ENCODE results near the gene MICALL2.
"Not testable (repeated sequence)": the region's sequence is repeated elsewhere in the genome, so short reads cannot be mapped to it uniquely, and the experiment has no call there.

The MICALL2 gene

DNA sequence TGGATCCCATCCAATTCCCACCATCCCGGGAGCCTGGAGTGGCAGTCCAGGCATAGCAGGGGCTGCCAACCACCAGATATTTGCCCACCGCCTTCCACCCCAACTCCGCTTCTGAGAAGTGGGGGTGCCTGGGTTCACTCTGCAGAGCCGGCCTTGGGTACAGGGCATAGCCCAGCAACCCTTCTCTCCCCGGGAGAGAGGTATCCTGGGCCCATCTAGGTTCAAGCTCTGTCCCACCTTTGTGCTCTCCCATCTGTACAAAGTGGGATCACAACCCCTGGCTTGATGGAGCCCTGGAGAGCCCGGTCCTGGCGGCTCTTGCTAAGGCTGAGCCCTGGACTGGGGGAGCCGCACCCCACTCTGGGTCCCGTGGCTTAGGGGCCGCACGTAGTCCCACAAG is 12.2 kb downstream of the MICALL2 start:
- DNase-seq = no peak

DNA sequence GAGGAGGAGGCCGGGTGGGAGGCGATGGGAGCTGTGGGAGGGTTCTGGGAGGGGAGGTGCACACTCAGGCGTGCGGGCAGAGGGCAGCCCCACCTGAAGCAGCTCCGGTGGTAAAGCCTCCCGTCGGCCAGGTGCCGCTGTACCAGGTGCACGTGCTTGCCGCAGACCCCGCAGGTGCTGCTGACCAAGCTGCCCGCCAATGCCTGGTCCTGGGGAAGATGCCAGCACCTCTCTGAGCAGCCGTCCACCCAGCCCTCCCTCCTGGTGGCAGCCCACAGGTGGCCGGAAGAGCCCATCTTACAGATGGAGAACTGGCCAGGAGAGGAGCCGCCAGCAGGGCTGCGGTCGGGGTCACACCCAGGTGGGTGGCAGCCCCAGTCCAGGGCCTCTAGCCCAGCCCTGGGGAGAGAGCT is 12.6 kb downstream of the MICALL2 start:
- DNase-seq = no peak

DNA sequence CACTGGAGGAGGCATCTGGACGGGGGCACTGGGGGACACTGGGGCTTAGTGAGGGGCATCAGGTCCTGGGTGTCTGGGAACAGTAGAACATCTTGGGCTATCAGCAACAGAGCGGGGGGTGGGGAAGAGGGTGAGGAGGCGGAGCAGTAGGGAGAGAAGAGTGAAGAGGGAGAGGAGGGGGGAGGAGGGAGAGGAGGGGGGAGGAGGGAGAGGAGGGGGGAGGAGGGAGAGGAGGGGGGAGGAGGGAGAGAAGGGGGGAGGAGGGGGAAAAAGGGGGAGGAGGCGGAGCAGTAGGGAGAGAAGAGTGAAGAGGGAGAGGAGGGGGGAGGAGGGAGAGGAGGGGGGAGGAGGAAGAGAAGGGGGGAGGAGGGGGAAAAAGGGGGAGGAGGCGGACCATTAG is 13.2 kb downstream of the MICALL2 start:
- not testable (repeated sequence) for DNase-seq

DNA sequence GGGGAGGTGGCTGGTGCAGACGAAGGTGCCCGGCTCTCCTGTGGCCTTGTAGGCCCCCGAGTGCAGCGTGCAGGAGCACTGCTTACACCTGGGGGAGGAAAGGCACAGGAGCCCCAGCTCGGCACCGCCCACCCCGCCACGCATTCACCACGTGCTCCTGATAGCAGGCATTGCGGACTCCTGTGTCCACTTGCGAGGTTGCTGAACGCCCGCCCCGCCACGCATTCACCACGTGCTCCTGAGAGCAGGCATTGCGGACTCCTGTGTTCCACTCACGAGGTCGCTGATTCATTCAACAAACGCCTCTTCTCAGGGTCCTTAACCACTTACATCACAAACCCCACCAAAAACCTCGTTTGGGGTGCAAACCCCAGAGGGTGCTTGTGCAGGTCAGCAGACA is 13.9 kb downstream of the MICALL2 start:
- DNase-seq = no peak

DNA sequence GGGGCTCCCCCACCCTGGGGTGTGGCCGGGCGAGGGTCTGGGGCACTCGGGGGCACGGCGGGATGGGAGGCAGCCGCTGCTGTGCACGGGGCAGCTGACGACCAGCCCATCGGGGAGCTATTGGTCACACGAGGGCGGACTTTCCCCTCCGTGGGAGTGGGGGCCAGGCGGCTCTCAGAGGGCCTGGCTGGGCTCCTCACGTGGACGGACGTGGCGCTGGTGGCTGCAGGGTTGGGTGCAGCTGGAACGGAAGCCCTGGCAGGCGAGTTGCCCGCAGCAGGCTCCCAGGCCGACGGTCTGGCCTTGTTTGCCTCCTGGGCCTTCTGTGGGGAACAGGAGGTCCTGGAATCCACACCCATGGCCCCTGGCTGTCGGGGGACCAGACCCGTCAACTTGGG is 14.3 kb downstream of the MICALL2 start:
- DNase-seq = no peak

DNA sequence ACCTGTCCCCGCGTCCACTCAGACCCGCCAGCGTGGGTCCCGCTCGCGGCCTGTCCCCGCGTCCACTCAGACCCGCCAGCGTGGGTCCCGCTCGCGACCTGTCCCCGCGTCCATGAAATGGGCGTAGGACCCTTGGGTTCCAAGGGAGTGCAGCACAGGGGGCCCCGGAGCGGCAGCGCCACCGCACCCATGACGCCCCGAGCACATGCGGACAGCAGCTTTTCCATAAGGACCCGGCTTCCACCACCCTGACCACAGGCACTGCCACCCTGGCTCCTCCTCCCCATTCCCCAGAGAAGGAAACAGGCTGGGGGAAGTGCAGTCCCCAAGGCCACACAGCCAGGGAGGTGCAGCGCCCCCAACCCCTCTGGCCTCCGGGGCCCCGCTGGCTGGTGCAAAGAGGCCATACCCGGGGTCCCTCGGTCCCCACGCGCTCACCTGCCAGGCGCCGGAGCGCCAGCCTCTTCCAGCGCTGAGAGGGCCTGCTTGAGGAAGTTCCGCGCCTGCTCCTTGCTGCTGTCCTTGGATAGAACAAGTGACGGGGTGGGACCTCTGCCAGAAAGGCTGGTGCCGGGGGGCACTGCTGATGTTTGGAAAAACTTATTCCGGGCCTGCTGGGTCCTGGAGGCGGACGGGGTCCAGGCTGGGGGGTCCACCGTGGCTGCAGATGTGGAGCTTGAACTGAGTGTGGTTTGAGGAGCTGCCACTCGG is 14.9 kb downstream of the MICALL2 start:
- no peak for DNase-seq

DNA sequence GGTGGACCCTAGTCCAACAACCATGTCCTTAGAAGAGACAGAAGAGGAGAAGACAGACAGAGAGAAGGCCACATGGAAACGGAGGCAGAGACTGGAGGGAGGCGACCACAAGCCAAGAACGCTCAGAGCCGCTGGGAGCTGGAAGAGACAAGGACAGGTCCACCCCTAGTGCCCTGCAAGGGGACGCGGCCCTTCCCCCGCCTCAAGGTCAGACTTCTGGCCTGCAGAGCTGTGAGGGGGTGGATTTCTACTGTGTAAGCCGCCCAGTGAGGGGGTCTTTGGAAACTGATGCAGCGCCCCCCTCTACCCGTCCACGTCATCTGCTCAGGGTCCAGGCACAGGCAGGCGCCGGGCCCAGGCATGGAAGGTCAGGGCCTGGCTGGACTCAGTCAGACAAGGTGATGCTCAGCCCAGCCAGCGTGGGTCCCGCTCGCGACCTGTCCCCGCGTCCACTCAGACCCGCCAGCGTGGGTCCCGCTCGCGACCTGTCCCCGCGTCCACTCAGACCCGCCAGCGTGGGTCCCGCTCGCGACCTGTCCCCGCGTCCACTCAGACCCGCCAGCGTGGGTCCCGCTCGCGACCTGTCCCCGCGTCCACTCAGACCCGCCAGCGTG is 15.6 kb downstream of the MICALL2 start:
- DNase-seq = not testable (repeated sequence)

DNA sequence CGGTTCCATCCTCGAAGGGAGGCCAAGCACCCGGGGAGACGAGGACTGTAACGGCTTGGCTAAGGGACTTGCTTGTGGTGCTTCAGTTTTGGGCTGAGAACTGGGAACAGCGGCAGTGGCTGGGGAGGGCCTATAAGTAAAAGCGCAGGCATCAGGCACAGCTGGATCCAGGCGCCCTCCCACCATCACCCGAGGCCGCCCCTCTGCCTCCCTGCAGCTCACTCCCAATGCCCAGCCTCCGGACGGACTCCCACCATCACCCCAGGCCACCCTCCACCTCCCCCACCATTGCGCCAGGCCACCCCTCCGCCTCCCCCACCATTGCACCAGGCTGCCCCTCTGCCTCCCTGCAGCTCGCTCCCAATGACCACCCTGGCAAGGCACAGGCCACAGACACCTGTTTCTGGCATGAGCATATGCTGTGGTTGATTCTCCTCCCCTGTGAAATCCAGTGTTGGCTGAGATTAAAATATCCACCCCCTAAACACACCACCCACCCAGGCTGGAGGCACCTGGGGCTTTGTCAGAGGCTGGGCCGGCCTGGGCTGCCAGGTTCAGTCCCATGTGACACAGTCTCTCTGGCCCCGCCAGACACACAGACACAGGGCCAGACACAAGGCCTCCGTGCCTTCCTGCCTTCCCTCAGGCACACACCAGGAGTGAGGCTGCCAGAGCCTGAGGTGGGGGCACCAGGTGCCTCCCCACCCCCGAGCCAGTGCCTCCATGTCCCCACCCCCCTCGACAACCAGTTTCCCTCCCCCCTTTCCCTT is 16.7 kb downstream of the MICALL2 start:
- no peak for DNase-seq

DNA sequence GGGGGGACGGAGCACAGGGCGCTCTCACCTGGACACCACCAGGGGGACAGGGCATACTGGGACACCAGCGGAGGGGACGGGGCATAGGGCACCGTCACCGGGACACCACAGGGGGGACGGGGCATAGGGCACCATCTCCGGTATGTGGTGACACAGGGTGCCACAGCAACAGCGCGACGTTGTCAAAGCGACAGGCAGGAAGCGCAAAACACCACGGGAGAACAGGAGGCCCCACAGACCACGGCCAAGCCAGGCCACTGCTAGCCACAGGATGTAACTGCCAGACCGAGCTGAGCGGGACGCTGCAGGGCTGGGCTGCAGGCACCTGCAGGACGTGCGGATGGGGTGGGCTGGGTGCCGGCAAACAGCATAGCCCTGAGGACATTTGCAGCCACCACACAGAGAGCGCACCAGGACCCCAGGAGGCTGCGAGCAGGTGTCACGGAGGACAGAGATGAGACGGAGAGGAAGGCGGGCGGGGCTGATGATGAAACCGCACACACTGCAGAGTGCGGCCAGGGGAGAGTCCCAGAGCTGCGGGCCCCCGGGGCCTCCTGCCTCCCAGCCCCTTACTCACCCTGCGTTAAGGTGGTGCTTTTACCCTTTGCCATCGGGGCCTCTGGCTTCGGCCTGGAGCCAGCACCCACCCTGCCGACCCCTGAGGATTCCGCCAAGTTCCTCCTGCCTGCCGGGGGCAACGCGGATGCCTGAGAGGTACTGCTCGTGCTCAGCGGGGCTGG is 17.5 kb downstream of the MICALL2 start:
- DNase-seq = no peak

DNA sequence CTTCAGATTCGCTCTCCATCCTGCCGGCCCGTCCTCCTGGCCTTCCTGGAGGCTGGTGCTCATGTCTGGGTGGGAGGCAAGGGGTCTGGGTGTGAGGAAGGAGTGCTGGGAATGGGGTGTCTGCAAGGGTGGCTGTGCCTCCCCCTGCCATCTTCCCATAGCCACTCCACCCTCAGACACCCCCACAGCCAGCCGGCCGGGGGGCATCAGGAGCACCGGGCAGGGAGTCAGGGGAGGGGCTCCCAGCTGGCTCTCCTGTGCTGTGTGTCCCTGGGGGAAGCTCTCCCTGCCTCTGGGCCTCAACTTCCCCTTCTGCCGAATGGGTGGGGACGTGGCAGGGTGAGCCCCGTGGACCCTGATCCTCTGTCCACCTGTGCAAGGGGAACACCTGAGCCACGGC is 18.6 kb downstream of the MICALL2 start:
- DNase-seq = no peak

DNA sequence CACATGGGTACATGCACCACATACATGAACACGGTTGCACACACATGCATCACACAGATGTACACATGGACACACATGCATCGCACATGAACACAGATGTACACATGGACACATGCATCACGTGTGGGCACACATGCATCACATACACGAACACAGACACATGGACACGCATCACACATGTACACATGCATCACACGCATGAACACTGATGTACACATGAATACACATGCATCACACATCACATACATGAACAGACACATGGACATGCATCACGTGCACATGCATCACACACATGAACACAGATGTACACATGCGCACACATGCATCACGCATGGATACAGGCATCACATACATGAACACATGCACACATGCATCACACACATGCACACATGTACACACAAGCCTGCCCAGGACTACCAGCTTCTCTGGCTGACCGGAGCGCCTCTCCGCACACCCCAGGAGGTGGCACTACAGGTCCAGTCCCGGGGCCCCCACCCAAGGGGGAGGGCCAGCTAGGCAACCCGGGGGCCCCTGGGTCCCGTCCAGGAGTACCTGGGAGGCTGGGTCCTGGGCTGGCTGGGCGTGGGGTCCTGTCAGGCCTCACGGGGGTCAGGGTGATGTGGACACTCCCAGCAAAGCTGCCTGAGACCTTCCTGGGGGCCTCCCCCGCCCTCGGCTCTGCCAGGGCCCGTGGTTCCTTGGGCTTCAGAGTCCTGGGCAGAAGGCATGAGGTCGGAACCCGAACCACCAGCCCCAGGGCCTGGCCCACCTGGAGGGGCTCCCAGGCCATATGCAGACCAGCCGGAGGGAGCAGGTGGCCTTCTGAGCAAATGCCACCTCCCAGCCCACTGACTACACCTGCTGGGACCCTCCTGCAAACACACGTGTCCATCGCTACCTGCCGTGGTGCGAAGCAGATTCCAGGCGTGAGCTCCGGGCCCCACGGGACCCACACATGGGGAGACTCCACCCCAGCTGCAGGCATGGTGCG is 19.6 kb downstream of the MICALL2 start:
- no peak for DNase-seq

DNA sequence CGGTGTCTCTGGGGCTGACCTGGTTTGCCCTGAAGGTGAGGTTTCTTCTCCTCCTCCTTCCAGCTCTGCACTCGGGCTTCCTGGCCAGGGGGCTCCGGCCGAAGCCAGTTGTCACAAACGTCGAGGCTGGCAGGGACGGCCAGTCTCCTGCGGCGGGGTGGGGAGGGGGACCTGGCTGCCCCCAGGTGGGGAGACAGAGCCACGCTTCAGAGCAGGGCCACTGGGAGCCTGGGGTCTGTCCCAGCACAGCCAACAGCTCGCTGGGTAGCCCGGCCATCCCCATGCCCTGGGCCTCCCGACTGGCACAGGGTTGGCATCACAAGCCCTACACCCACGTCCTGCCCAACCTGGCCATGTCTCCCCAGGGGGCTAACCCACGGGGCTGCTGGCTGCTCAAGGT is 20.4 kb downstream of the MICALL2 start:
- no peak for DNase-seq

DNA sequence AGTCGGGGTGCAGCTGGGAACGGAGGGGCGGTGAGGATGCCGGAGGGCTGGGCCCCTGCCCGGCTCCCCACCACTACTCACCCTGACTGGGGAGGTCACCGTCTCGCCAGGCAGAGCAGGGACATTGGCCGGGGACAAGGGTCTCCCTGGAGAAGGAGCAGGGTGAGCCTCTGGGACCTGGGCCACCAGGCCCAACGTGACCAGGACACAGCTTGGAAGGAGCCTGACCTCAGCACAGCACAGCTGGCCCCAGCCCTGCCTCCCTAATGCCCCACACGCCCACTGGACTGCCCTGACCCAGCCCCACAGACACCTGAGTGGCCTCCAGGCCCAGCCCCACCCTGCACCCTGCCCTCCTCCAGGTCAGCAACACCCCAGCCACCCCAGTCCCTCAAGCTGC is 21.1 kb downstream of the MICALL2 start:
- no peak for DNase-seq

DNA sequence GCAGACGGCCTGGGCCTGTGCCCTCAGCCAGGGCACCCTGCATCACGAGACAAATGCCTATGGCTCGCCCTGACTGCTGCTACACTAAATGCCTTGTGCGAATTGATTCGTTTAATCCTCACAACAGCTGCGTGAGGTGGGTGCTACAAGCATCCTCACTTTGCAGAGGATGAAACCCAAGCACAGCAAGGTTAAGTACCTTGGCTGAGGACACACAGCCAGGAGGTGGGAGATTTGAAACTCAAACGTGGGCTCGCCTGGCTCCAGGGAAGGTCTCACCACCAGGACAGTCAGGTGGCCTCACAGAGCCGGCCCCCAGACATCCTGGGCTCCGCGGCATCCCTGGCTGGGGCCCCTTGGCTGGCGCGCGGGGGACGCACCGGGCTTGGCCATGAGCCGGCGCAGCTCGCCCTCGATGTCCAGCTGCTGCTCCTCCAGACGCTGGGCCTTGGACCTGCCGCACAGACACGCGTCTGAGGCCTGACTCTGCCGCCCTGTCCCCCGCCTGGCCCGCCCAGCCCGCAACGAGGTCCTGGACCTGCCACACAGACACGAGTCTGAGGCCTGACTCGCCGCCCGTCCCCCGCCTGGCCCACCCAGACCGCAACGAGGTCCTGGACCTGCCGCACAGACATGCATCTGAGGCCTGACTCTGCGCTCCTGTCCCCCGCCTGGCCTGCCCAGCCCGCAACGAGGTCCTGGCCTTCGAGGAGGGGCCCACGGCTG is 22.0 kb downstream of the MICALL2 start:
- DNase-seq = no peak

DNA sequence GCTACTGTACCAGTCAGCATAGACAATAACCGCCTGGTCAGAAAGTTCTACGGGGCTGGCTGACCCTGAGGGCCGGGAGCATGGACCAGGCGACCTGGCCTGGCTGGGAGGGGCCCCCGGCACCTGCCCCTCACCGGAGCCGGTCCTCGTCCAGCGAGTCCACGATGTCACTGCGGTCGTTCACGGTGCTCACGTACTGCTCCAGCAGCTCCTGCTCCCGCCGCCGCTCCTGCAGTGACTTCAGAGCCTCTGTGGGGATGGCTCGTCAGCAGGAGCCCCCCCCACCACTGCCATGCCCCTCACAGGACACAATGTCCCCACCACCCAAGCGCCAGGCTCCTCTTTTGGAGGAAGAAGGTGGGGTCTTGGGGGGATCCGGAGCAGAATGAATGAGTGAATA is 22.7 kb downstream of the MICALL2 start:
- no peak for DNase-seq

DNA sequence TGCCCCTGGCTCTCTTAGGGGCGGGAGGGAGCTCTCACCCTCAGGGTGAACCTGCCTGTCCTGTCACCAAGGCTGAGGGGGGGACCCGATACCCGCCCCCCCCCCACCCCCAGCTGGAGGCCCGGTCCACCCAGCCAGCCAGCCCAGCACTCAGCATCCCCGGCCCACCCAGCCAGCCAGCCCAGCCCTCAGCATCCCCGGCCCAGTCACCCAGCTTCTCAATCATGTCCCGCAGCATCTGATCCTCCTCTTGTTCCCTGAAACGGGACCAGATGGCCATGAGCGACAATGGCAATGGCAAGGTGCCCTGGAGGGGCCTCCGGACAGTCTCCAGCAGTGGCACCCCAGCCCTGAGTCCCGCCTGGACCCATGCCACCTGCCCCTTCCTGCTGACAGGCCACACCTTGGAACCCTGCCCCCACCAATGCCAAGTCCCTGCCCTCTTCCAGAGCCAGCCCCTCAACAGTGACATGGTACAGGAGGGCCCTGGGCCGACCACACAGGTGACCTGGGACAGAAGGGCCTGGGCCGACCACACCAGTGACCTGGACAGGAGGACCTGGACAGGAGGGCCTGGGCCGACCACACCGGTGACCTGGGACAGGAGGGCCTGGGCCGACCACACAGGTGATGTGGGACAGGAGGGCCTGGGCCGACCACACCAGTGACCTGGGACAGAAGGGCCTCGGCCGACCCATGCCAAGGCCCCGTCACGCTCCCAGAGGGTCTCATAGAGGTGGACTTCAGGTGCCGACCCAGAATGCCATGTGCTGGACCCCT is 24.2 kb downstream of the MICALL2 start:
- no peak for DNase-seq

DNA sequence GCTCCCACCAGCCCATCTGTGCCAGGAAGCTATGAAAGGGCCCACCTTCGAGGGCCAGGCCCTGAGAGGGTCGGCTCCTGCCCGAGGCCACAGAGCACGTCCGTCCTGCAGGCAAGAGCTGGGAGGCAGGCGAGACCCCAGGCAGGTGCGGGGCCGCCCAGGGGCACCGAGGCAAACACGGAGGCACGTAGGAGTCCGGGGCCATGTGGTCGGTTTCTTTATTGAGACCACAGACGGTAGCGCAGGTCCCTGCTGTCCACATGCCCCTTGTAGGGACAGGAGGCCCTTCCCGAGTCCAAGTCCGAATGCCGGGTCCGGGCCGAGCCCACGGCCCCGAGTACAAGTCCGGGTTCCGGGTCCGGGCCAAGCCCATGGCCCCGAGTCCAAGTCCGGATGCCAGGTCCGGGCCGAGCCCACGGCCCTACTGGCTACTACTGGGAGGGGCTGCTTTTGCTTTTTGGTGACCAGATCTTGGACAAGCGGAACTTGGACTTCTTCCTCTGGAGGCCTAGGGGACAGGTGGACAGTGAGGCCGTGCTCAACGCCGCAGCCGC is 25.0 kb downstream of the MICALL2 start:
- DNase-seq = no peak

DNA sequence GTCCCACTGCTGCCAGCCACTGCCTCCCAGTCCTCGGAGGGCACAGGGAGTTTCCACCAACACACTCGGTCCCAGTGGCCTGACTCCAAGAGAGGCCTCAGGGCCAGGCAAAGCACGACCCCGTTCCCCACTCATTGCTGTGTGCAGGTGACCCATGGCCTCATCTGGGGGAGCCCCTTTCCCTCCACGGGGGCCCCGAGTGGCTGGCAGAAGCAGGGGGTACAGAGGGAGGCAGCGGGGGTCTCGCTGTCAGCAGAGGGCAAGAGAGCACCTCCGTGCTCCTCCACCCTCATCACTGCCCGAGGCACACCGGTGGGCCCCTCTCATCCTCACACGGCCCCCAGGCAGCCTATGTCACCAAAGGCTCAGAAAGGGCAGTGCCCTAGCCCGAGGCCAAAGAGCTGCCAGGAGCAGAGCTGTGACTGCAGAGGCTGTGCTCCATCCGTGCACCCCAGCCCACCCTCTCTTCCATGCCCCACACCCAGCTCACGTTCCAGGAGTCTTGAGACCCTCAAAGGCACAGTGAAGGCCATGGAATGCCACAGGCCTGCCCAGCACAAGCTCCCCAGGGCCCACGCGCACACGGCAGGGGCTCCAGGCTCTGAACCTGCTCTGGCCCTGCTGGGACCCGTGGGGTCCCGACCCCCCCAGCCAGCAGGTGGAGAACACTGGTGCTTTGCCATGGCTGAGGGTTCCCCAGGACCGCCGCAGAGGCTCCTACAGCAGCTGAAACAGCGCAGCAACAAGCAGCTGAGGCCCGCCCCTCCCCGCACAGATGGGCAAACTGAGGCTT is 25.9 kb downstream of the MICALL2 start:
- no peak for DNase-seq

DNA sequence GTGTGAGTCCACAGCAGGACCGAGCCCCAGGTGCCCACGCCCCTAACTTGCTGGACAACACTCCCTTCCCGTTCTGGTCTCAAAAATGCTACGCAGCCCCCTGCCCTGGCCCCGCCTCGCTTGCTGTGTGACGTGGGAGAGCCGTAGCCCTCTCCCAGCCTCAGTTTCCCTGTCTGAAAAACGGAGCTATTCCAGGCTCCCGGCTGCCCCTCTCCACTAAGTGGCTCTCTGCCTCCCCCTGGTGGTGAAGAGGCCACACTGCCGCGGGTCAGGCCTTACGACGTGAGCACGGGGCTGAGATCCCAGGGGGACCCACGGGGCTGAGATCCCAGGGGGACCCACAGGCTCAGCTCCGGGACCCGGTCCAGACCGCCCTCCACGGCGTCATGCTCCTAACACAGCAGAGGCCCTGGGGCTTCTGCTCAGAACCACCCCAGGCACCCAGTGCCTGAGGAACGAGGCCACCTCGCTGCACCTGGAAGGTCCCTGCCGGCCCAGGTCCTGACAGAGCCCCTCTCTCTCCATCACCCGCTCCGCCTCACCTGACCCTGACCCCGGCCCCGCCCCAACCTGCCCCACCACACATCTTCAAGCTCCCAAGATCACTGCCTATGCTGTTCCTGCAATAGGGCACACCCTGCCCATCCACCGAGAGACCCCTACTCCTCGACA is 26.7 kb downstream of the MICALL2 start:
- no peak for DNase-seq
